Pulmonary artery endothelial cell (primary cell): ENCODE measurements around the gene TTI1. TPM values are rescaled to one million over a fixed set of nuclear protein-coding genes. Genes with fewer than 3 reads are reported as not detected.

Experiments used
- DNase-seq: peaks from one replicate; pipeline ENCODE4 v3.0.0-alpha.2; 2011; ENCODE audit warnings: low read depth, low spot score
- total RNA-seq: library from RNA; depleted of rRNA; stranded (reverse); fragments of >200 nt; gene quantifications from 2 replicates; pipeline ENCODE4 v1.2.3, GENCODE V29; 2014

The TTI1 gene
- total RNA-seq, 1 donor from 2014 or later, result 16.4 TPM

- no peak for DNase-seq
These were observed 22.0 kb upstream of the TTI1 start for GRCh38 chr20:38055294-38055693.

GRCh38 chr20:38054647-38055046 lies 21.4 kb upstream of the TTI1 start:
- no peak for DNase-seq

- DNase-seq, result no peak
These were observed 19.6 kb upstream of the TTI1 start for GRCh38 chr20:38052870-38053269.

- DNase-seq, result no peak
These were observed 17.4 kb upstream of the TTI1 start for GRCh38 chr20:38050686-38051085.

GRCh38 chr20:38049800-38050199 lies 16.5 kb upstream of the TTI1 start:
- DNase-seq, result peak; percentile 20

- no peak for DNase-seq
These were observed 13.3 kb upstream of the TTI1 start for GRCh38 chr20:38046572-38046971.

GRCh38 chr20:38044685-38045084 lies 11.4 kb upstream of the TTI1 start:
- no peak for DNase-seq

- no peak for DNase-seq
These were observed 10.4 kb upstream of the TTI1 start for GRCh38 chr20:38043512-38044300.

GRCh38 chr20:38040276-38040675 lies 7.0 kb upstream of the TTI1 start:
- DNase-seq, result no peak

- DNase-seq, result no peak
These were observed 3.1 kb upstream of the TTI1 start for GRCh38 chr20:38036366-38036765.

GRCh38 chr20:38034961-38035360 lies 1.7 kb upstream of the TTI1 start:
- DNase-seq, result no peak

GRCh38 chr20:38034108-38034649 lies 923 bp upstream of the TTI1 start:
- no peak for DNase-seq

- no peak for DNase-seq
These were observed 499 bp downstream of the TTI1 start for GRCh38 chr20:38032585-38033329.

GRCh38 chr20:38031957-38032356 lies 1.3 kb downstream of the TTI1 start:
- DNase-seq, result no peak

GRCh38 chr20:38029453-38029852 lies 3.8 kb downstream of the TTI1 start:
- DNase-seq, result no peak

- DNase-seq, result no peak
These were observed 8.8 kb downstream of the TTI1 start for GRCh38 chr20:38024496-38024895.

- DNase-seq, result no peak
These were observed 9.9 kb downstream of the TTI1 start for GRCh38 chr20:38023181-38024001.

GRCh38 chr20:38021087-38021772 lies 12.0 kb downstream of the TTI1 start:
- no peak for DNase-seq

- no peak for DNase-seq
These were observed 14.9 kb downstream of the TTI1 start for GRCh38 chr20:38018385-38018784.

- DNase-seq, result no peak
These were observed 15.3 kb downstream of the TTI1 start for GRCh38 chr20:38017959-38018358.

- no peak for DNase-seq
These were observed 19.4 kb downstream of the TTI1 start for GRCh38 chr20:38013887-38014286.
